HS-27A (cell line): ENCODE measurements around the gene AJAP1.

ENCODE experiments used
- DNase-seq: peaks from one replicate; pipeline ENCODE4 v3.0.0-alpha.2; 2012; ENCODE audit warnings: low read depth, missing footprints

Gene AJAP1

DNA sequence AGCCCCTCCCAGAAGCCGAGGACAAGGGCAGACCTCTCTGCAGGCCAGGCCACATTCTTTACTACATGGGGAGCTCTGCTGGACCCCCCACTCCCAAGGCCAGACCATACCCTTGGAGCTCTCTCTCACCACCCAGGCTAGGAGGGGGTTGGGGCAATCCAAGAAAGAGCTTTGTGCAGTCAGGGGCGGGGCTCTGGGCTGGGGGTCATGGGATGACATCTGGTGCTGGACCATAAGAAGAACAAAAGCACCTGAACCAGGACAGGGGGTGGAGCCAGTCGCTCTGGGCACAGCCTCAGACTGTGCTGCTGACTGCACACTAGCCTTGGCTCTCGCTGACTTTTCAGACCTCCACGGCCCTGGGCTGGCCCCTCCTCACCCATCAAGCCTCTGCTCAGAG, 23.1 kb upstream of the AJAP1 start:
- DNase-seq: no peak

GRCh38 chr1:4633346-4633745, 21.1 kb upstream of the AJAP1 start:
- DNase-seq: no peak

DNA sequence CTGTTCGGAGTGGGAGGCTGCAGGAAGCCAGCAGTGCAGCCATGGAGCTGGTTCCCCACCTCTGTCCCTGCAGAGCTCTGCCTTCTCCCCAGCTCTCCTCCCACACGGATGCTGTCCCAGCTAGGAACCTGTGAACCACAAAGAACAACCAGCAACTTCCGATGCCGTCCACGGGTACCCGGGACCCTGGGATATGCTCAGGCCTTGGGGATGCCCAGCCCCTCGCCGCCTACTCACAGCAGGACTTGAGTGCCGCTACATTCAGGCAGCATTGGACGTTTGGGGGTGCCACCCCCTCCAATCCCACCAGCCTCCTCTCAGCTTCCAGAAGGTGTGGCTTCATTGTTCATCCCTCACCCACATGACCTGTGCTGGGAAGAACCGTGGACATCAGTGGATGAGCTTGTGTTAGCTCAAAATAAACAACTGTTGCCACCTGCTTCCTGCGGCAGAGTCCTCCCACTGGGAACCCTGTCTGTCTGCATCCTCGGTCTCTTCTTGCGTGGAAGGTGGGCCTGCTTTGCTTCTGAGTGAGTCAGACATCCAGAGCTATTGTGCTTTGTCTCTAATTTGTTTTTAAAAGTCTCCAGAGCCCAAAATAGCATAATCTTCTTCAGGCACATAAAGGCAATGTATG, 20.1 kb upstream of the AJAP1 start:
- no peak for DNase-seq

GRCh38 chr1:4634793-4635406, 19.5 kb upstream of the AJAP1 start:
- DNase-seq: no peak

- DNase-seq: no peak
Observed at GRCh38 chr1:4636186-4636585, 18.2 kb upstream of the AJAP1 start.

- DNase-seq: no peak
Observed at GRCh38 chr1:4636644-4637380, 17.6 kb upstream of the AJAP1 start.

- no peak for DNase-seq
Observed at GRCh38 chr1:4637616-4638344, 16.6 kb upstream of the AJAP1 start.

DNA sequence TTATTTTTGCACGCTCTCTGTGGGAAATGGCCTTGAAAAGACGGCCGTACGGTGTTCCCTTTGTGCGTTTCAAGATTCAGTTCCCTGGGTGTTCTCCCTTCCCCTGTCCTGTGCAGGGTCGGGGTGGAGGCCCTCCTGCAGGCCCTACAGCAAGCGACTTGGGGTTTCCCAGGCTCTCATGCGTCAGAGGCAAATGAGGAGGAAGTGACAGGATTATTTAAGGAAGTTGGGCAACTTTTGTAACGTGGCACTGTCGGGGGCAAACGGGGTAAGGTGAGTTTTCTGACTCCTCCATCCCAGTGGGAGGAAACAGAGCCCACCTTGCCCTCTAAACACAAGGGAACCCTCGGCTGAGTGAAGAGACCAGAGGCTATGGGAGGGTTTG, 16.1 kb upstream of the AJAP1 start:
- DNase-seq: no peak

DNA sequence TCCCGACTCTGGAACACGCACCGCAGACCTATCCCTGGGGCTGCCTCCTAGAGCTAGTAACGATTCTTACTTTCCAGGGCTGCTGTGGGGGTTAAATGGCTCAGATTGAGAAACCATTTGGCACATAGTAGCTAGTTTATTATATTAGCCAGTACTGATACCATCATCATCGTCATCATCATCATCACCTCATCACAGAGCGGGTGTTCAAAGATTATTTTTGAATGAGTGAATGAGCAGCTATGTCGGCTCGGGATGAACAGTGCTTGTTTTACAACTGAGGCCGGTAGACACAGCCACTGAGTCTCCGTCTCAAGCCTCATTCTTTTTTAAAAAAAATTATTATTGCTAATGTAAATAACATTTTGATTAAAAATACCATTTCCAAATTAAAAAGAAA, 13.5 kb upstream of the AJAP1 start:
- no peak for DNase-seq

DNA sequence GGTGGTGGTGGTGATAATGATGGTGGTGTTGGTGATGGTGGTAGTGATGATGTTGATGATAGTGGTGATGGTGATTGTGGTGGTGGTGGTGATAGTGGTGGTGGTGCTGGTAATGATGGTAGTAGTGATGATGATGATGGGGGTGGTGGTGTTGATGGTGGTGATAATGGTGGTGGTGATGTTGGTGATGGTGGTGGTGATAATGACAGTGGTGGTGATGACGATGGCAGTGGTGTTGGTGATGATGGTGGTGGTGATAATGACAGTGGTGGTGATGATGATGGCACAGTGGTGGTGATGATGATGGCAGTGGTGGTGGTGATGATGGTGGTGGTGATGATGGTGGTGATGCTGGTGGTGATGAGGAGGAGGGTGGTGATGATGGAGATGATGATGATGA, 7.0 kb upstream of the AJAP1 start:
- no peak for DNase-seq

DNA sequence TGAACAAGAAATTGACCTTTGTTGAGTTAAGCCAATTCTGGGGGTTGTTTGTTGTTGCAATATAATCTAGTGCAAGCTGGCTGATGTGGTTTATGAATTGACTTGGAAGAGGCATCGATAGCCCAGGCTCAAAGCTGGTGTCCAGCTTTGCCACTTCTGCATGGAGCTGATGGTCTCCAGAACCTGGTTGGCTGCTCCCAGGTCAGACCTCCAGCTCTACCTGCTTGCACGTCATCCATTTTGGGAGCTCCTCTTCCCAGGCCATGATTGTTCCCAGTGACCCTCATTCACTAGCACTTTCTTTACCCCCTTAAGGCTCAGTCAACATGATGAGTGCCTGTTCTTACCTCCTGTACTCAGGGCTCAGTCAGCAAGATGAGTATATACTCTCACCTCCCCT, 5.8 kb upstream of the AJAP1 start:
- no peak for DNase-seq

DNA sequence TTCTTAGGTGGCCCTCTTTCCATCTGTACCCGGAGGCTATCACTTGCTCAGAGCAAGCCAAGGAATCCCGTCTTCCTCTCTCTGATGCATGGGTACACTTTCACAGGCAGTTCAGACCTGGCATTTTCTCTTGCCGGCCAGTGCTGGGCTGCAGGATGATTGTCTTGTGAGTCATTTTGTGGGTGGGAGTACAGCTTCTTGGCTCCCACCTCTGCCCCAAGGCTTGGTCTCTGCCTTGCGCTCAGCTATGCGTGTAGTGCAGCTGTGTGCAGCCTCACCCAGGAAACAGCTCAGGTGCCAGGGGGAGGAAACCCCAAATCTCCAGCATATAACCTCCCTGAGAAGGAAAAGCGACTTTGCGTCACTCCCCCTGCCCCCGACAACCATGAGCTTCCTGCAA, 3.9 kb upstream of the AJAP1 start:
- DNase-seq: no peak

GRCh38 chr1:4650981-4651380, 3.4 kb upstream of the AJAP1 start:
- DNase-seq: no peak

- DNase-seq: no peak
Observed at GRCh38 chr1:4652631-4653327, 1.6 kb upstream of the AJAP1 start.

- no peak for DNase-seq
Observed at GRCh38 chr1:4653328-4653660, 1.1 kb upstream of the AJAP1 start.

DNA sequence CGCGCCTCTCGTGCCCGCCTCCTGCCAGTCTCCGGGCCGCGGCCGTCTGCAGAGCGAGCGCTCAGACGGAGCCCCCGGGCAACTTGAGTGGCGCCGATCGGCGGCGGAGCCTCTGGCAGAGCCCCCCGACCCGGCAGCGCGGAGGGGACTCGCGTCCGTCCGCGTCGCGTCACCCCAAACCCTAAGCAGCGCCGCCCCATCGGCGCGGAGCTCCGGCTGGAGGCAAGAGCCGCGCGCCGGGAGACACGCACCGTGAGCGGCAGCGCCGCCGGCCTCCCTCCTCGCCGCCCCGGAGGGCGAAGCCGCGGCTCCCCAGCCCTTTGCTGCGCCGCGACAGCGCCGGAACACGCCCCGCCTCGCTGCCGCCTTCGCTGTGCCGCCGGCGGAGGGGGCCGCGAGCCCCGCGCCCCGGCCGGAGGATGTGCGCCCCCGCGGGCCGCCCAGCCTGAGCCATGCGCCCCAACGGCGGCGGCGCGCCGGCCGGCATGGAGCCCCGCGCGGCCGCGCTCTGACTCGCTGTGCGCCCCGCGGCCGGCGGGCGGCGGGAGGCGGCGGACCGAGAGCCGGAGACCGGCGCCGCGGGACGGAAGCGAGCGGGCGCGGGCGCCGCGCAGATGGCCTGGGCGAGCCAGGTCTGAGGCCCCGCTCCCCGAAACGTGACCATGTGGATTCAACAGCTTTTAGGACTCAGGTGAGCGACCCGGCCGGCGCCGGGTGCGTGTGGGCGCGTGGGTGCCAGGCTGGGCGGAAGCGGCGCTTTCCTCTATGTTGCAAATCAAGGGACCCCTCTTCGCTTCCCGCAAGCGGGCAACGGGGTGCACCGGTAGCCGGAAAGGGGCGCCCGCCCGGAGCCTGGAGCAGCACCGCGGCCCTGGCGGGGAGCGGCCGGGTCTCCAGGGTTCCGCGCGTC, 610 bp downstream of the AJAP1 start:
- DNase-seq: no peak

- no peak for DNase-seq
Observed at GRCh38 chr1:4655674-4656532, 1.5 kb downstream of the AJAP1 start.

DNA sequence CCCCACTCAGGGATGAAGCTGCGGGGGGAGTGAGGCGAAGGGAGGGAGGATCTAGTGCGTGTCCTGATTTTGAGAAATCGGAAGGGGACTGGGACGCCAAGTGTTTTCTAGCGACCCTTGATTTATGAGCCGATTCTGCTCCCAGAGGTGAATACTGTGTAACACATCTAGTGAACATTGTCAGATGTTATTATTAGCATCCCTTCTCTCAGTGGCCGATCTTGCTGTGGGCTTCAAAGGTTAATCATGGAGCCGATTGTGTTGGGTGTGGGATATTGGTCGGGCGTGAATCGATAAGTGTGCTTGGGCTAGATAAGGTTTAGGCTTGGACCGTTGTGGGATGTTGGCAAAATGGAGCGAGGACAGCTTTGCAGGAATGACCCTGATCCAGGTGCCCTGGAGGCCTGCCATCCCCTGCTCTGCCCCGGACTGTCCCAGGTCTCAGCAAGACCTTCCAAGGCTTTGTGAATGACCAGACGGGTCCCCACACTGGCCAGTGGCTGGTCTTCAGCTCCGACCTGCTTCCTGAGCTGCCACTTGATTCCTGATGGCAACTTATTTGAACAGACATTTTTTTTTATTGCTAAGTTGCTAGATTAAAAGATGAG, 2.2 kb downstream of the AJAP1 start:
- no peak for DNase-seq

GRCh38 chr1:4657244-4657789, 2.9 kb downstream of the AJAP1 start:
- DNase-seq: no peak
